Body of pancreas (tissue), 4 donors: Measurements from ENCODE around the gene CAMTA1.

Experiments used
- CTCF ChIP-seq, 7 experiments: fragments of 450-650 bp in 4 of 7; fragments of 200-600 bp in 3 of 7; sonication (generic) in 3 of 7; IDR thresholded peaks; one replicate each; pipeline ENCODE4 v1.5.1; 2016 to 2019; ENCODE audit warnings: antibody characterized with exemption in 7 of 7
- POLR2A ChIP-seq, 3 donors: fragments of 450-650 bp; IDR thresholded peaks; one replicate each; pipeline ENCODE4 v1.6.1; 2016; ENCODE audit warnings: antibody characterized with exemption in 3 of 3, mild to moderate bottlenecking in 2 of 3

GRCh38 chr1:7346600-7347570 lies 561.6 kb downstream of the CAMTA1 start:
- TF ChIP-seq POLR2A (IDR thresholded peaks at IDR 0.05) (no peak), CTCF (IDR thresholded peaks at IDR 0.05) (no peak)
